Ishikawa (cell line): ENCODE measurements around the gene PCSK4.

Source experiments
- CEBPB ChIP-seq: IDR thresholded peaks from 2 replicates; pipeline ENCODE4 v1.6.1; 2012
- CREB1 ChIP-seq: IDR thresholded peaks from 2 replicates; pipeline ENCODE4 v1.6.1; 2012; ENCODE audit warnings: low read depth
- EGR1 ChIP-seq: IDR thresholded peaks from 2 replicates; pipeline ENCODE4 v1.6.1; 2012
- EP300 ChIP-seq: IDR thresholded peaks from 2 replicates; pipeline ENCODE4 v1.6.1; 2012; ENCODE audit warnings: borderline replicate concordance
- FOXM1 ChIP-seq: IDR thresholded peaks from 2 replicates; pipeline ENCODE4 v1.6.1; 2012; ENCODE audit warnings: low read depth, borderline replicate concordance
- NFIC ChIP-seq: IDR thresholded peaks from 2 replicates; pipeline ENCODE4 v1.6.1; 2012
- RAD21 ChIP-seq: IDR thresholded peaks from 2 replicates; pipeline ENCODE4 v1.6.1; 2012; ENCODE audit warnings: low read depth
- TAF1 ChIP-seq: IDR thresholded peaks from 2 replicates; pipeline ENCODE4 v1.6.1; 2012; ENCODE audit warnings: low read depth, mild to moderate bottlenecking
- TCF12 ChIP-seq: IDR thresholded peaks from 2 replicates; pipeline ENCODE4 v1.6.1; 2012; ENCODE audit warnings: low read depth
- TEAD4 ChIP-seq: IDR thresholded peaks from 2 replicates; pipeline ENCODE4 v1.6.1; 2012
- YY1 ChIP-seq: IDR thresholded peaks from 2 replicates; pipeline ENCODE4 v1.6.1; 2012; ENCODE audit warnings: low read depth
- ZBTB7A ChIP-seq: IDR thresholded peaks from 2 replicates; pipeline ENCODE4 v1.6.1; 2012; ENCODE audit warnings: low read depth
- TF ChIP-seq, protein P1 (sequence below): IDR thresholded peaks from 2 replicates; pipeline ENCODE4 v1.6.1; 2012
- TF ChIP-seq, protein P2 (sequence below): IDR thresholded peaks from 2 replicates; pipeline ENCODE4 v1.6.1; 2012
- TF ChIP-seq, protein P3 (sequence below): IDR thresholded peaks from 2 replicates; pipeline ENCODE4 v1.6.1; 2012; ENCODE audit warnings: low read depth, mild to moderate bottlenecking

Gene PCSK4

DNA sequence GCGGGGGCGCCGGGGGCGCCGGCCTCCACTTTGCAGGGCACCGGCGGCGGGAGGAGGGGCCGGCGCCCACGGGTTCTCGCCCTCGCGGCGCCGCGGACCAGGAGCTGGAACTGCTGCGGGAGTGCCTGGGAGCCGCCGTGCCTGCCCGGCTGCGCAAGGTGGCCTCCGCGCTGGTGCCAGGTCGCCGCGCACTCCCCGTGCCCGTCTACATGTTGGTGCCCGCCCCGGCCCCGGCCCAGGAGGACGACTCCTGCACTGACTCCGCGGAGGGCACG is 23.0 kb downstream of the PCSK4 start:
- TF ChIP-seq, protein P1, sequence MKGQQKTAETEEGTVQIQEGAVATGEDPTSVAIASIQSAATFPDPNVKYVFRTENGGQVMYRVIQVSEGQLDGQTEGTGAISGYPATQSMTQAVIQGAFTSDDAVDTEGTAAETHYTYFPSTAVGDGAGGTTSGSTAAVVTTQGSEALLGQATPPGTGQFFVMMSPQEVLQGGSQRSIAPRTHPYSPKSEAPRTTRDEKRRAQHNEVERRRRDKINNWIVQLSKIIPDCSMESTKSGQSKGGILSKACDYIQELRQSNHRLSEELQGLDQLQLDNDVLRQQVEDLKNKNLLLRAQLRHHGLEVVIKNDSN: no peak
- TF ChIP-seq YY1: no peak
- no peak for TF ChIP-seq CREB1
- no peak for TF ChIP-seq TAF1
- TF ChIP-seq TEAD4: no peak
- no peak for TF ChIP-seq ZBTB7A
- no peak for TF ChIP-seq EP300
- TF ChIP-seq, protein P2, sequence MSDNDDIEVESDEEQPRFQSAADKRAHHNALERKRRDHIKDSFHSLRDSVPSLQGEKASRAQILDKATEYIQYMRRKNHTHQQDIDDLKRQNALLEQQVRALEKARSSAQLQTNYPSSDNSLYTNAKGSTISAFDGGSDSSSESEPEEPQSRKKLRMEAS: no peak

DNA sequence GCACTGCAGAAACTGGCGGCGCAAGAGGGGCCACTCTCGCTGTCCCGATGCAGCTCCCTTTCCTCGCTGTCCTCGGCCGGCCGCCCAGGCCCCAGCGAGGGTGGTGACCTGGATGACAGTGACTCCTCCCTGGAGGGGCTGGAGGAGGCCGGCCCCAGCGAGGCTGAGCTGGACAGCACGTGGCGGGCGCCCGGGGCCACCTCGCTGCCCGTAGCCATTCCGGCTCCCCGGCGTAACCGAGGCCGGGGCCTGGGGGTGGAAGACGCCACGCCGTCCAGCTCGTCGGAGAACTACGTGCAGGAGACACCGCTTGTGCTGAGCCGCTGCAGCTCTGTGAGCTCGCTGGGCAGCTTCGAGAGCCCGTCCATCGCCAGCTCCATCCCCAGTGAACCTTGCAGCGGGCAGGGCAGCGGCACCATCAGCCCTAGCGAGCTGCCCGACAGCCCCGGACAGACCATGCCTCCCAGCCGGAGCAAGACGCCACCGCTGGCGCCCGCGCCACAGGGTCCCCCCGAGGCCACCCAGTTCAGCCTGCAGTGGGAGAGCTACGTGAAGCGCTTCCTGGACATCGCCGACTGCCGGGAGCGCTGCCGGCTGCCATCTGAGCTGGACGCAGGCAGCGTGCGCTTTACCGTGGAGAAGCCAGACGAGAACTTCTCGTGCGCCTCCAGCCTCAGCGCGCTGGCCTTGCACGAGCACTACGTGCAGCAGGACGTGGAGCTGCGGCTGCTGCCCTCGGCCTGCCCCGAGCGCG is 23.5 kb downstream of the PCSK4 start:
- TF ChIP-seq, protein P1: no peak
- TF ChIP-seq EGR1 (no peak), ZBTB7A (no peak), NFIC (no peak)
- TF ChIP-seq, protein P3, sequence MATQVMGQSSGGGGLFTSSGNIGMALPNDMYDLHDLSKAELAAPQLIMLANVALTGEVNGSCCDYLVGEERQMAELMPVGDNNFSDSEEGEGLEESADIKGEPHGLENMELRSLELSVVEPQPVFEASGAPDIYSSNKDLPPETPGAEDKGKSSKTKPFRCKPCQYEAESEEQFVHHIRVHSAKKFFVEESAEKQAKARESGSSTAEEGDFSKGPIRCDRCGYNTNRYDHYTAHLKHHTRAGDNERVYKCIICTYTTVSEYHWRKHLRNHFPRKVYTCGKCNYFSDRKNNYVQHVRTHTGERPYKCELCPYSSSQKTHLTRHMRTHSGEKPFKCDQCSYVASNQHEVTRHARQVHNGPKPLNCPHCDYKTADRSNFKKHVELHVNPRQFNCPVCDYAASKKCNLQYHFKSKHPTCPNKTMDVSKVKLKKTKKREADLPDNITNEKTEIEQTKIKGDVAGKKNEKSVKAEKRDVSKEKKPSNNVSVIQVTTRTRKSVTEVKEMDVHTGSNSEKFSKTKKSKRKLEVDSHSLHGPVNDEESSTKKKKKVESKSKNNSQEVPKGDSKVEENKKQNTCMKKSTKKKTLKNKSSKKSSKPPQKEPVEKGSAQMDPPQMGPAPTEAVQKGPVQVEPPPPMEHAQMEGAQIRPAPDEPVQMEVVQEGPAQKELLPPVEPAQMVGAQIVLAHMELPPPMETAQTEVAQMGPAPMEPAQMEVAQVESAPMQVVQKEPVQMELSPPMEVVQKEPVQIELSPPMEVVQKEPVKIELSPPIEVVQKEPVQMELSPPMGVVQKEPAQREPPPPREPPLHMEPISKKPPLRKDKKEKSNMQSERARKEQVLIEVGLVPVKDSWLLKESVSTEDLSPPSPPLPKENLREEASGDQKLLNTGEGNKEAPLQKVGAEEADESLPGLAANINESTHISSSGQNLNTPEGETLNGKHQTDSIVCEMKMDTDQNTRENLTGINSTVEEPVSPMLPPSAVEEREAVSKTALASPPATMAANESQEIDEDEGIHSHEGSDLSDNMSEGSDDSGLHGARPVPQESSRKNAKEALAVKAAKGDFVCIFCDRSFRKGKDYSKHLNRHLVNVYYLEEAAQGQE: no peak

DNA sequence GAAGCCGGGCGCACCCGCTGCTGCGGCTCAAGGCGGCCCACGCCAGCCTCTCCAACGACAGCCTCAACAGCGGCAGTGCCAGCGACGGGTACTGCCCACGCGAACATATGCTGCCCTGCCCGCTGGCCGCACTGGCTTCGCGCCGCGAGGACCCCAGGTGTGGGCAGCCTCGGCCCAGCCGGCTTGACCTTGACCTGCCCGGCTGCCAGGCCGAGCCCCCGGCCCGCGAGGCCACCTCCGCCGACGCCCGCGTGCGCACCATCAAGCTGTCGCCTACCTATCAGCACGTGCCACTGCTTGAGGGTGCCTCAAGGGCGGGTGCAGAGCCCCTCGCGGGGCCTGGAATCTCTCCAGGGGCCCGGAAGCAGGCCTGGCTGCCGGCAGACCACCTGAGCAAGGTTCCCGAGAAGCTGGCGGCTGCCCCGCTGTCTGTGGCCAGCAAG is 24.1 kb downstream of the PCSK4 start:
- TF ChIP-seq TAF1 (no peak), EGR1 (no peak), CEBPB (no peak), RAD21 (no peak), TCF12 (no peak), EP300 (no peak)
- TF ChIP-seq, protein P1: no peak

DNA sequence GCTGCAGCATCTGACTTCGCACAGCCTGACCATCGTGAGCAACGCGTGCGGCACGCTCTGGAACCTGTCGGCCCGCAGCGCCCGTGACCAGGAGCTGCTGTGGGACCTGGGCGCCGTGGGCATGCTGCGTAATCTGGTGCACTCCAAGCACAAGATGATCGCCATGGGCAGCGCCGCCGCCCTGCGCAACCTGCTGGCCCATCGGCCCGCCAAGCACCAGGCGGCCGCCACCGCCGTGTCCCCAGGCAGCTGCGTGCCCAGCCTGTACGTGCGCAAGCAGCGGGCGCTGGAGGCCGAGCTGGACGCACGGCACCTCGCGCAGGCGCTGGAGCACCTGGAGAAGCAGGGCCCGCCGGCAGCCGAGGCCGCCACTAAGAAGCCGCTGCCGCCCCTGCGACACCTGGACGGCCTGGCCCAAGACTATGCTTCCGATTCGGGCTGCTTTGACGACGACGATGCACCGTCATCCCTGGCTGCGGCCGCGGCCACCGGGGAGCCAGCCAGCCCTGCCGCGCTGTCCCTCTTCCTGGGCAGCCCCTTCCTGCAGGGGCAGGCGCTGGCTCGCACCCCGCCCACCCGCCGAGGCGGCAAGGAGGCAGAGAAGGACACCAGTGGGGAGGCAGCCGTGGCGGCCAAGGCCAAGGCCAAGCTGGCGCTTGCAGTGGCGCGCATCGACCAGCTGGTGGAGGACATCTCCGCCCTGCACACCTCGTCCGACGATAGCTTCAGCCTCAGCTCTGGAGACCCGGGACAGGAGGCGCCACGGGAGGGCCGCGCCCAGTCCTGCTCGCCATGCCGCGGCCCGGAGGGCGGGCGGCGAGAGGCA is 24.7 kb downstream of the PCSK4 start:
- TF ChIP-seq, protein P2: peak; percentile 66
- TF ChIP-seq, protein P3: no peak
- peak; percentile 44; the same call in 1 of the 2 replicates for TF ChIP-seq RAD21

DNA sequence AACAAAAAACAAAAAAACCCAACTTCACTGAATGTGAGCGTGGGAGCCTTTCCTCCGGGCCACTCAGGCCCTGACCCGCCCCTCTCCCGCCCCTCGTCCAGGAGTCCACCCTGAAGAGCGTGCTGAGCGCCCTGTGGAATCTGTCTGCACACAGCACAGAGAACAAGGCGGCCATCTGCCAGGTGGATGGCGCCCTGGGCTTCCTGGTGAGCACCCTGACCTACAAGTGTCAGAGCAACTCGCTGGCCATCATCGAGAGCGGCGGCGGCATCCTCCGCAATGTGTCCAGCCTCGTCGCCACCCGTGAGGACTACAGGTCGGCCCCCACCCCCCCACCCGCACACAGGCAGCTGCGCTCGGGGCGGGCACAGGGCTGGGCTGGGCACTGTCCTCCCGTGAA is 28.3 kb downstream of the PCSK4 start:
- no peak for TF ChIP-seq NFIC
- TF ChIP-seq YY1: no peak
- TF ChIP-seq TCF12: no peak
- no peak for TF ChIP-seq ZBTB7A
- TF ChIP-seq TAF1: no peak
- TF ChIP-seq, protein P3: no peak
- TF ChIP-seq, protein P1: no peak
- TF ChIP-seq TEAD4: no peak
- no peak for TF ChIP-seq FOXM1
- TF ChIP-seq RAD21: no peak
